ENCODE data around the gene EGFL8. TPM values are rescaled to one million over a fixed set of nuclear protein-coding genes. Genes with fewer than 3 reads are reported as not detected.

The EGFL8 gene
- total and polyA plus RNA-seq, 9 of the 15 experiments (the other 6 are each of a cell fraction or from before 2014, with no cell fraction given): 2.2 to 47.4 (median 14.2) TPM

GRCh38 chr6:32167761-32168262 is 3.4 kb downstream of the EGFL8 start (continued):
- no peak for TF ChIP-seq FOXP4 (CRISPR knock-in tag; IDR thresholded peaks at IDR 0.05; ENCODE audit: borderline replicate concordance)
- TF ChIP-seq TBP (optimal IDR thresholded peaks at IDR 0.05; ENCODE audit: low read depth, low read length): peak; percentile 74
- TF ChIP-seq MCM7 (IDR thresholded peaks at IDR 0.05): no peak
- TF ChIP-seq NFE2L1 (tag; IDR thresholded peaks at IDR 0.05; ENCODE audit: borderline replicate concordance, low read depth): no peak
- no peak for TF ChIP-seq KAT8 (IDR thresholded peaks at IDR 0.05; ENCODE audit: low read depth)
- no peak; the same call in 1 of the 2 replicates for TF ChIP-seq MEF2A (IDR thresholded peaks at IDR 0.05; ENCODE audit: control insufficient read depth, low read depth, low read length)
- TF ChIP-seq SAFB2 (IDR thresholded peaks at IDR 0.05; ENCODE audit: borderline replicate concordance, low read depth, low read length, severe bottlenecking): no peak
- no peak for TF ChIP-seq THAP12 (CRISPR knock-in tag; IDR thresholded peaks at IDR 0.05)
- TF ChIP-seq ZNF174 (CRISPR knock-in tag; IDR thresholded peaks at IDR 0.05): no peak
- TF ChIP-seq RNF2 (IDR thresholded peaks at IDR 0.05): peak; percentile 89
- peak; percentile 64; the same call in 1 of the 2 replicates for TF ChIP-seq ZBTB7A (IDR thresholded peaks at IDR 0.05; ENCODE audit: borderline replicate concordance, control insufficient read depth, low read depth, low read length)
- no peak for TF ChIP-seq KDM2B (CRISPR knock-in tag; IDR thresholded peaks at IDR 0.05)
- no peak for TF ChIP-seq SIRT6 (IDR thresholded peaks at IDR 0.05; ENCODE audit: low read depth, low read length)
- no peak for TF ChIP-seq SAFB (IDR thresholded peaks at IDR 0.05; ENCODE audit: borderline replicate concordance, low read depth, low read length)
- no peak for TF ChIP-seq ZNF253 (CRISPR knock-in tag; conservative IDR thresholded peaks at IDR 0.05)
- TF ChIP-seq PRMT5 (CRISPR knock-in tag; IDR thresholded peaks at IDR 0.05): no peak
- TF ChIP-seq MAFF (IDR thresholded peaks at IDR 0.05; ENCODE audit: low read length): no peak; the same call in 1 of the 2 replicates
- peak; percentile 54; the same call in 1 of the 2 replicates for TF ChIP-seq ILF3 (IDR thresholded peaks at IDR 0.05; ENCODE audit: borderline replicate concordance)
- peak; percentile 86; the same call in 1 of the 2 replicates for TF ChIP-seq CUX1 (CRISPR knock-in tag; IDR thresholded peaks at IDR 0.05)
- TF ChIP-seq POU5F1 (IDR thresholded peaks at IDR 0.05; ENCODE audit: borderline replicate concordance, low read depth, low read length, partially characterized antibody): no peak

Data from K562 (cell line).